HG03135 (cell line): ENCODE results near the gene ARFGAP1.

Experiments used
- ATAC-seq: cut with Tn5 transposase; IDR thresholded peaks from one replicate; pipeline ENCODE4 v1.9.1; 2021; ENCODE audit warnings: mild to moderate bottlenecking, moderate library complexity; ENCODE audit not compliant: unreplicated experiment

Gene ARFGAP1

DNA sequence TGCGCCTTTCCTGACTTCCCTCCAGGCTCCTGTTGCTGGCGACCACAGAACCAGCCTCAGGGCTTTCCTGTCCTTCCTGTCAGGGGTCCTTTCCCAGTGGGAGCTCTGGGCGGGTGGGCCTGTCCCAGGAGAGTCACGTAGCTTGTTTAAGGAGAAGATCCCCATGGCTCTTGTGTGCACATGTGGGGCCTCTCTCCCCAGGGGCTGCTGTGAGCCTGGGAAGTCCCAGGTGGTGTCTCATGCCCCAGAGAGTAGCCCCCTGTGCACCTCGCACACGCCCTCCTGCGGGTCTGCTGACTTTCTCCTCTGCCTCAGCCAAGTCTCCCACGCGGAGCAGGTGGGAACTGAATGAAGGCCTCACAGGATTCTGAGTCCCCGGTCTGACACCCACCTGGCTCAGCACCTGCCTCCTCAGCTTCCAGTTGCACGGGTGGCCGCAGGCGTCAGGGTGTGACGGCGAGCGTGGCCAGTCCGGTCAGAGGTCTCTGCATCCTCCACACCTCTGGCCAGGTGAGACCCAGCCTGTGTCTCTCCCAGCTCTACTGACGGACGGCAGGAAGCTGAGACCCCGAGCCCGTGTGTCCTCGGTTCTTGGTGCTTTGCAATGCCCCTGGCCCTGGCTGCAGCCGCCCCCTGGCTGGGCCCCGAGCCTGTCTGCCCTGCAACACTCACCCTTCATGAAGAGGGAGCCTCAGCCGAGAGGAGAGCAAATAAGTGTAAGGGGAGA lies 12.7 kb upstream of the ARFGAP1 start:
- no peak for ATAC-seq

DNA sequence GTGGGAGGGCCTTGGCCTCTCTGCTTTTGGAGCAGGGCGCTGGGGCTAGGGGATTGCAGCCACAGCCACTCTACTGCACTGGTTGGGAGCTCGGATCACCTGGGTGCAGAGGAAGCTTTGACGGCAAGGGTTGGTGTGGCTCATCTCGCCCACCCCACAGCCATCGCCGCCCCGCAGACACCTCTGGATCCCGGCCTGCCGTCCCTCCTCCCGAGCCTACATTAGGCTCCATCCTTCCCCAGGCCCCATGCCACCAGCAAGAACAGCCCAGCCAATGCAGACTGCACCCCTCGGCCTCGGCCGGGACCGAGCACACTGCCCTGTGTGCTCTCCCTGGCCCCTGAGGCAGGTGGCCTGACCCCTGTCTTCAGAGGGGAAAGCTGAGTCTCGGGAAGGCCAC lies 12.1 kb upstream of the ARFGAP1 start:
- no peak for ATAC-seq

GRCh38 chr20:63261060-63261794 lies 11.4 kb upstream of the ARFGAP1 start:
- no peak for ATAC-seq

DNA sequence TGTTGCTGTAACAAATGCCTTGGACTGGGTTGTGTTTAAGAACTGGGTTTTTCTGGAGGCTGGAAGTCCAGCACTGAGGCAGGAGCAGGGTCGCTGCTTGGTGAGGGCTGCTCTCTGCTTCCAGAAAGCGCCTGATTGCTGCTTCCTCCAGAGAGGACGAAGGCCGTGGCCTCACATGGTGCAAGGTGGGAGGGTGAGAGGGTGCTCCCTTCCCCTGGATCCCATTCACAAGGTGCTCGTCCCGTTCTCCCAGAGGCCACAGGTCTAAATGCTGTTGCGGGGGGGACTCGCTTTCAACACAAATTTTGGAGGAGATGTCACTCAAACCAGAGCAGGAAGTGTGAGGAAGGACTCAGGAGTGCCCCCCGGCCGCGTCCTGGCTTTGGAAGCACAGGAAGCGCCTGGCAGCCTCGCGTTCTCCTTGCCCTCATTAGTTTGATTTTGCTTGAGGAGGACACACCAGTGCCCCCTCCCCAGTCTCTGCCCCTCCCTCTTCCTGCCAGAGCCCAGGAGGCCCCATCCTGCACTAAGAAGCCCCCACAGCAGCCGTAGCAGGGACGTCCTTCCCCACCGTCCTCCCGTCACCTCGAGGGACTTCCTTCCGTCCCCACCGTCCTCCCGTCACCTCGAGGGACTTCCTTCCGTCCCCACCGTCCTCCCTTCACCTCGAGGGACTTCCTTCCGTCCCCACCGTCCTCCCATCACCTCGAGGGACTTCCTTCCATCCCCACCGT lies 10.7 kb upstream of the ARFGAP1 start:
- ATAC-seq: no peak

DNA sequence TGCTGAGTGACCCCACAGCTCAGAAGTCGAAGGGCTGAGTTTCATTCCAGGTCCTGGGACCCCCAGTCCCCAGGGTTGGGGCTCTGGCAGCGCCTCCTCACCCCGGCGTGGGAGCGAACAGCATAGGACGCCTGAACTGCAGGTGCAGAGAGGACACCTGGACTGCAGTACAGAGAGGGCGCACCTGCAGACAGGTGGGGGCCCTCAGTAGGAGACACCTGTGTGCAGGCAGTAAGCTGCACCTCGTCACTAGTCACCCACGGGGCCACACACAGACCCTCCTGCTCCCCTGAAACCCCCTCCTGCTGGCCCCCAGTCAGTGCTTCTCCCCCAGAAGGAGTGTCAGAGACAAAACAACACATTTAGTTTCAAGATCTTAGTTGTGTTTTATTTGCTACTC lies 9.8 kb upstream of the ARFGAP1 start:
- no peak for ATAC-seq

GRCh38 chr20:63264000-63264399 lies 8.6 kb upstream of the ARFGAP1 start:
- no peak for ATAC-seq

- ATAC-seq: no peak
Measured at GRCh38 chr20:63264519-63264918, 8.1 kb upstream of the ARFGAP1 start.

DNA sequence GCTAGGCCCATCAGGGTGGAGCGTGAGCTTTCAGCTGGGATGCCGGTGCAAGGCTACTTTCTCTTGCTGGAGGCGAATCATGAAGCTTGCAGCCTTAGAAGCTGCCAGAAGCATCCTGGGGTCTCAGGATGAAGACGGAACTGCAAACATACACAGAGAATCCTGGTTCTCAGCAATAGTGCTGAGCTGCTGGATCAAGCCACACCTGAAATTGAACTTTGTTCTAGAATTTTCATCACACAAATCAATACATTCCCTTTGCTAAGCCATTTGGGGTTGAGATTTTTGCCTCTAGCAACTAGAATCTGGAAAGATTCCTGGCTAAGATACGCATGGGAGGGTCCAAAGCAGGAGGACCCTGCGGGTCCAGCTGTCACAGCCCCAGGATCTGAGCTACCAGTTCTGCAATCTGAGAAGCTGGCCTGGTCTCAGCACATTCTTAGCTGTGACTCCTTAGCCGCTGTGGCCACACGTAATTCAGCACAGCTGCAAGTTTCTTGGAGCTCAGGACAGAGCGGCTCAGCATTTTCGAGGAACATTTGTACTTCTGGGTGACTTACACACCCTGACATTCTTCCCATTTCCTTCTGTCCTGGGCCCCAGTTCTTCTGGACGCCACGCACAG lies 6.6 kb upstream of the ARFGAP1 start:
- no peak for ATAC-seq

- ATAC-seq: no peak
Measured at GRCh38 chr20:63267691-63268090, 4.9 kb upstream of the ARFGAP1 start.

DNA sequence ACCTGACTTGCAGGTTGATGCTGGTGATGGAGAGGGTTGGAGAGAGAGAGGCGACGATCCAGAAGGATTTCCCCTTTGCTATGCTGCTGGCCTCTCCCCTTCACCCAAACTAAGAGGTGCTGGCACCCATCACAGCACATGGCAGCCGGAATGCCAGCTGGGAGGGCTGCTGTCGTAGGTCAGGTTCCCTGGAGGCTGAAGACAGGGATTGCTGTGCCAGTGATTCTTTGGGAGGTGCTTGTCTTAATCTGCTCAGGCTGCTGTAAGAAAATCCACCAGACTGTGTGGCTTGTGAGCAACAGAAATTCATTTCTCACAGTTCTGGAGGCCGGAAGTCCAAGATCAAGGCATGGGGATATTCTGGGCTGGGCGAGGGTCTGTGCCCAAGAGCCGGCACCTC lies 4.4 kb upstream of the ARFGAP1 start:
- no peak for ATAC-seq

DNA sequence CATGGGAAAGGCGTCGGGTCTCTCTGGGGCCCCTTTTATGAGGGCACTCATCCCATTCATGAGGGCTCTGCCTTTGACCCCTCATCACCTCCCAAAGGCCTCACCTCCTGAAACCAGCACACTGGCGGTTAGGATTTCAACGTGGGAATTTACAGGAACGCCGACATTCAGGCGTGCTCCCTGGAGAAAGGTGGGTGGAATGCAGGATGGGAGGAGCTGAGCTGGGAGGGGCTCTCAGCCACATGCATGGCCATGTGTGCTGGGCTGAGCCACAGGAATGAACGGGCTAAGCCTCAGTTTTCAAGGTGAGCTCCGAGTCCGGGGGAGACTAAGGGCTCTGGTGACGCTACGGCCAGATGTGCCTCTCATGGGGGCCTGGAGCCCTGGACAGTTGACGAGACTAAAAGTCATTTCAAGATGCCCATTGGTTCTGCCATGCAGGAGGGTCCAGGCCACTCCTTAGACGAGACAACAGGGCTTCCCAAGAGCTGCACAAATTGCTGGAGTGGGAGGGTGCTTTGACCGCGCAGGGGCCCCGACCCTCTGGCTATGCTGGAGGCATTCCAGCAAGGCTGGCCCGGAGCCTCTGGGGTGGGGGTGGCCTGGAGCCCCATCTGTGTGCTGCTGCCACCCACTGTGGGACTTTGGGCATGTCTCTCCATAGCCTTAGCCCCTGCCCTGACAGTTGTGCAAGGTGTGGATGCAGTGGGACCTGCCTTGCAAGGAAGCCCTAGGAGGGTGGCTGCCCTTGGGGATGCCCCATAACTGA lies 3.8 kb upstream of the ARFGAP1 start:
- no peak for ATAC-seq

DNA sequence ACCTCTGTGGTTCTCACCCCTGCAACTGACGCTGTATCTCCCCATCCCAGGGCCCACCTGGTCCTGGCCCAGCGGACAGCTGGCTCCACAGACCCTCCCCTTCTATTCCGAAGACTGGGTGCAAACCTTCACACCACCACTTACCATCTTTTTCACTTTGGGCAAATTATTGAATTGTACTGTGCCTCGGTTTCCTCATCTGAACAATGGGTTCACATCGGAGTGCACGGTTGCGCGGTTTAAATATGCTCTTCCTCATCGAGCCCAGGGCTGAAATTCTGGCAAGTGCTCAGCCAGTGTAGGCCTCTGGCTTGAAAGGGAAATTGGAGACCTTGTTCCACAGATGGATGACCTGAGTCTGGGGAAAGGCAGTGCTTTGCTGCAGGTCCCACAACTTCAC lies 2.9 kb upstream of the ARFGAP1 start:
- ATAC-seq: no peak

GRCh38 chr20:63270606-63271325 lies 1.8 kb upstream of the ARFGAP1 start:
- ATAC-seq: no peak

- ATAC-seq: no peak
Measured at GRCh38 chr20:63273059-63273579, 506 bp downstream of the ARFGAP1 start.

DNA sequence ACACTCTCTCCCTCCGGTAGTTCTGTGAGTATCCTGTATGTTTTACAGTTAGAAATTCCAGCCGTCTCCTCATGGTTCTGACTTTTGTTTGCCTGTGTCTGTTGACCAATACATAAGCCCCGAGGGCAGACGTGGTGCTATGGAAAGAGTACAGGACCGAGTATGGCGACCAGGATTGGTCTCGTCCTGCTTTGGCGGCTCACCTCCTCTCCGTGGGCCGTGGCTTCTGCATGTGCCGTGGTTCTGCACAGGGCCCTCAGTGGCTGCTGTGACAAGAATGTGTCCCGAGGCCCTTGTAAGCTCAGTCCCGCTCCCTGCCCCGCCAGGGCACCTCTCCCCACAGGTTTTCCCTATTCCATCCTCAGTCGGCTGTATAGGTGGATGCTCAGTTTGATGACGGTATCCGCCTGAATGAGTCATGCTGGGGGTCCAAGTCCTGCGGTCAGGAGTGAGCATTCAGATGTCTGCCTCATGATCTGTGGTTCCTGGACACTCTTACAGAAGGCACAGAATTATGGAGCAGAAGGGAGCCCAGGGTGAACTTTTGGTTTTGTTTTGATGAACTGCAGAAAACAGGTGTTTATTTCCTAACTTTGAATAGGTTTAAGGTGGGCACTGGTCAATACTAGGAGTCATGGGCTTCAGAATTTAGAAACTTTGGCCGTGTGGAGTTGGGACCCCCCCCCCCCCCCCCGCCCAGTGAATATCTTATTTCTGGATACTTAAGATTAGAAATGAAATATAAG lies 1.2 kb downstream of the ARFGAP1 start:
- ATAC-seq: no peak

GRCh38 chr20:63274381-63275228 lies 2.0 kb downstream of the ARFGAP1 start:
- no peak for ATAC-seq

DNA sequence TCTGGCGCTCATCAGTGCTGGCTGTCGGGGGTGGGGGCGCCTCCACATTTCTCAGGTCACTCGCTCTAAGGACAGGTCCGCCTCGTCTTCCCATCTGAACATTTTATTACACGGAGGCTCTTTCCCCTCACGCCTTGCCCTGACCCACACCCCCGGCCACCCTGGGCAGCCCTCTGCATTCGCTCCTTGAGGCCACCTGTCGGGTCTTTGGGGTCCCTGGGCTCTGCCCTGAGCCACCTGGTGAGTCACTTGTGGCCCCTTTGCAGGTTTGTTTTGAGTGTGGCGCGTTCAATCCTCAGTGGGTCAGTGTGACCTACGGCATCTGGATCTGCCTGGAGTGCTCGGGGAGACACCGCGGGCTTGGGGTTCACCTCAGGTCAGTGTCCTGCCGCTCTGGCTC lies 3.2 kb downstream of the ARFGAP1 start:
- no peak for ATAC-seq

GRCh38 chr20:63276956-63277355 lies 4.3 kb downstream of the ARFGAP1 start:
- no peak for ATAC-seq
